Stimulated activated CD8-positive, alpha-beta memory T cell treated with anti-CD3 and anti-CD28 coated beads, Interleukin-2, amount 100 ng/mL, for 48 hours (primary cell): ENCODE data around the gene POU2AF3.

Experiments used
- DNase-seq, 2 donors: peaks; one replicate each; pipeline ENCODE4 v3.0.0-alpha.2; 2020; ENCODE audit warnings: low read depth in 2 of 2

POU2AF3 gene

DNA sequence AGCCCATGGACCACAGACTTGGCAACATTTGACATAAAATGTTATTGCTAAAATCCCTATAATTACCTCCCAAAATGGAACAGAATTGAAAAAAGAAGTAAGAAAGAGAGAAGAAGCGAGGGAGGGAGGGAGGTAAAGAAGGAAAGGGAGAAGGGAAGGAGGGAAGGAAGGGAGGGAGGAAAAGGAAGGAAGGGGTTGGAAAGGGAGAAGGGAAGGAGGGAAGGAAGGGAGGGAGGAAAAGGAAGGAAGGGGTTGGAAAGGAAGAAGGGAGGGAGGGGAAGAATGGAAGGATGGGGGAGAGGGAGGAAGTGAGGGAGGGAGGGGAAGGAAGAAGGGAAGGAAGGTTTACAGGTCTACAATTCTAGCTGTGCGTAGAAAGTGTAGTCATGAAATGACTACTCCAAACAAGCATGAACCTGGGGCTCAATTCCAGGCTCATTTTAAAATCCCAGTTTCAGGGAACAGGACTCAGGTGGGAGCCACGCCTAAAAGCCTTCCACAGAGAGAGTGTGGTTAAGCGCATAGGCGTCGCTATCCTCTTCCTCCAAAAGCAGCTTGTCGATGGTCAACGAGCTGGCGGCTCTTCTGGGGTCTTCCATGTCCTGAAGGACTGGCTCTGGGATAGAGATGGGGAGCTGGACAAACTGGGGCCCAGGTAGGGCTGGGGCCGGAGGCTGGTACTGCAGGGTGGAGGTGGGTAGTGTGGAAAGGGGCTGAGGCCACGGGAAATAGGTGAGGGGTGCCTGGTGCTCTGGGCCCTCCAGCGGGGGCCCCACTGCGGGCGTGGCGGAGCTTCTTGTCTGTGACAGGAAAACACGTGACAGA is 55.6 kb downstream of the POU2AF3 start:
- no peak for DNase-seq

DNA sequence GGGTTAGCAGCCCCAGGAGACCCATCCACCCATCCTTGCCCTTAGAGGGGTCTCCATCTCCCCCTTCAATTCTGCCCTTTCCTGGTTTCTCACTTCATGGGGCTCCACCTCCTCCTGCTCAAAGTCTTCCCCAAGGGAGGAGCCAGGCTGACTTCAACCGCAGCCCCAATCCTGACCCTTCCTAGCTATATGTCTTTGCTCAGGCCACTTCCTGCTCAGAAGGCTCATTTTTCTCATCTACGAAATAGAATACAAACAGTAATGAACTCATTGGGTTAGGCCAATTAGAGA is 56.2 kb downstream of the POU2AF3 start:
- no peak for DNase-seq

DNA sequence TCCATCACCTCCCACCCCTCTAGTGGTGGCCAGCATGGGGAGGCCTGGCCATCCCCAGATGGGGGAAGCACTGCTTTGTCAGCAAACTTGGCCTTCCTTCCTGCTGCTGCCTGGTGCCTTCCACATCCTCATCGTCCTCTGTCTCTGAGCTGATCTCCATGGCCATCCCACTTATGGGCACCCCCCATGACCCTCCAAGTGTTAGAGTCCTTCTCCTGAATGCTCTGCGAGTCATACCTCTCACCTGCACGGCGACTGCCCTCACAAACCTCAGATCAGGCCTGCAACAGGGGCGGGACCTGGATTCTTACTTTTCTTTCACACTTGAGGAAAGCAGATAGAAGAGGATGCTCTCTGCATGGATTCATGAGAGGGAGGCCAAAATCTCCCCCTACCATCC is 56.8 kb downstream of the POU2AF3 start:
- no peak for DNase-seq

DNA sequence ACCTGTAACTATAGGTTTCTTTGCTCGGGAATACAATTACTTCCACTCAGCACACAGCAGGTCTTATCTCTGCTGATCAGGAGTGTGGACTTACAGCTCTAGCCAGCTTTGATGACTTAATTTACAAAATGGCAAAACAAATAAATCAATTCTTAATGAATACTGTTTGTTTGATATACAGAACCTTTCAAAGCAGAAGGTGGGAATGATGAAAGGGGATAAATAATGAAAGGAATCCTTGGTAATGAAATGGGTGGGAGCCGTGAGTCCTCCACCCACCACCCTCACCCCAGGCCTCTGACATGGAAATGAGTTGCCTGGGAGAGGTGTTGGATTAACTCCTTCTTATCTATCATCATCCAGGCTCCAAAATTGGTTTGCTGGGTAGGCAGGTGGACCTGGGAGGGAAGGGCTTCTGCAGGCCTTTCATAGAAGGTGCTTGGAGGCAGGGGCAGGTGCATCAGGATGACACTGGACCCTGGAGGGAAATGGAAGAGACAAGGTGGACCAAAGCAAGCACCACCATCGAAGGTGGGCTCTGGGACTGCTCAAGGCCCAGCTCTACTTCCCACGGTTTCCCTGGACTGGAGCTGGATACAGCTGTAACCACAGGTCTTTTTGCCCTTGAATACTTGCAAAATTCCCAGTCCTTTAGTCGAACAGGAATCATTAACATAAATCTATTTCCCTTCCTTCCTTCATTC is 57.8 kb downstream of the POU2AF3 start:
- DNase-seq = no peak

DNA sequence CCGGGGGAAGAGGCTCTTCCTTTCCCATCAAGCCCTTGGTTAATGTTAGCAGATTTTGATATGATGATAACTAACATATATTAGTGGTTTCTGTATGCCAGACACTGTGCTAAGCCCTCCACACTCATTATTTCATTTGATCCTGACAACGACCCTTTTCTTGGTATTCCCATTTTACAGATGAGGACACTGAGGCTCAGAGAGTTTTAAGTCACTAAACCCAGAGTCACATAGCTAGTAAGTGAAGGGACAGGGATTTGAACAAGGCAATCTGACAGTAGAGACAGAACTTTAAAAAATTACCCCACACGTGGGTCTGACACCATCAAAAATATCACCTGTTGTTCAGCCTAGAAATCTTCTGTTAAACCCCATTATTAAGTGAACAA is 58.3 kb downstream of the POU2AF3 start:
- DNase-seq = no peak

DNA sequence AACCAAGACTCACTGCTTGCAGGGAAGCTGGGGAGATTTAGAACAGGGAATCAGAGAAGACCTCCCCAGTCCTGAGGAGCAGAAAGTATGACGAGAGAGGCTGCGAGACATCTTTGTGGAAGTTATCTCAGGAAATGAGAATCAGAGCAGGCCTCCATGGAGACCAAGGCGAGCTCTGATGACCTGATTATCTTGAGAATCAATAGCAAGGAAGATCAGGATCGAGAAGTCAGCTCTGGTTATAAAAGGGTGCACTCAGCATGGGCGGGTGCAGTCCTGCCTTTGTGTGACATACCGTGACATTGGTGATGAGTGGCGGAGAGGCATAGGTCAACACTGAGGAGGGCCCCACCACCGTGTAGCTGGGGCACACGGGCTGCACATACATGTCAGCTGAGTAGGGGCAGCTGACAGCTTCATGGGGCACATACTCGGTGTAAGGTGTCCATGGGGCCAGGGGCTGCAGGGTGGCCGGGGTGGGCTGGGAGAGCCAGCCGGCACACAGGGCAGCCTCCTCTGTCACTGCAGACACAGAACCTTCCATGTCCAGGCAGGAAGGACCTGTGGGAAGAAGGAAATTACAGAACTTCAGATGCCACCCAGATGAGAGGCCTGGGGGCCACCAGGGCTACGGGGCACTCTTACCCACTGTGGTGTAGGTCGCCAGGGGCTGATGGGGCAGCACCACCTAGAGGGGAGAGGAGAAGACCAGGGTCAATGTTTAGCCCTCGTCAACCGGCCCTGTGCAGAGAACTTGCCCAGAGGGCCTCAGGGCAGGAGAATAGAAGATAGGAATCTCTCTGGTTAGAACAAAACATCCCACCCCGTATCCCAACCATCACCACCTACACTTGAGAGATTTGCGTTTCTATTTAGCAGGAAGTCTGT is 59.0 kb downstream of the POU2AF3 start:
- no peak for DNase-seq
